K562 (cell line): ENCODE data around the gene TUBB4B. TPM values are rescaled to one million over a fixed set of nuclear protein-coding genes. Genes with fewer than 3 reads are reported as not detected.

Experiments
- CBX5 ChIP-seq: IDR thresholded peaks from 2 replicates; pipeline ENCODE4 v1.6.1; 2014; ENCODE audit warnings: low read depth, borderline replicate concordance
- DIDO1 ChIP-seq: fragments of 450-650 bp; IDR thresholded peaks from 2 replicates; pipeline ENCODE4 v1.6.1; 2016; ENCODE audit warnings: low read depth, missing biosample characterization, missing genetic modification characterization
- ESRRA ChIP-seq: fragments of 450-650 bp; IDR thresholded peaks from 2 replicates; pipeline ENCODE4 v1.6.1; 2014; ENCODE audit warnings: low read depth, mild to moderate bottlenecking, moderate library complexity, borderline replicate concordance
- FOS ChIP-seq: IDR thresholded peaks from 3 replicates; pipeline ENCODE4 v1.6.1; 2011; ENCODE audit not compliant: insufficient read length; ENCODE audit errors: extremely low read depth
- HDAC2 ChIP-seq: fragments of 450-650 bp; IDR thresholded peaks from 2 replicates; pipeline ENCODE4 v1.6.1; 2016; ENCODE audit warnings: mild to moderate bottlenecking
- HNRNPLL ChIP-seq: fragments of 200-400 bp; formaldehyde crosslinking; IDR thresholded peaks from 2 replicates; pipeline ENCODE4 v1.6.1; 2017; ENCODE audit warnings: low read length, low read depth, mild to moderate bottlenecking; ENCODE audit not compliant: poor library complexity, severe bottlenecking
- IRF2 ChIP-seq: sonication (generic); formaldehyde crosslinking; IDR thresholded peaks from 2 replicates; pipeline ENCODE4 v1.8.1; 2022; ENCODE audit warnings: mild to moderate bottlenecking, missing genetic modification reagents
- L3MBTL2 ChIP-seq: fragments of 450-650 bp; IDR thresholded peaks from 2 replicates; pipeline ENCODE4 v1.6.1; 2016; ENCODE audit warnings: mild to moderate bottlenecking, moderate library complexity
- MECOM ChIP-seq: fragments of 250-450 bp; sonication (Bioruptor Pico); IDR thresholded peaks from 2 replicates; pipeline ENCODE4 v1.8.0; 2022; ENCODE audit warnings: inconsistent platforms
- POLR3A ChIP-seq: IDR thresholded peaks from 2 replicates; pipeline ENCODE4 v1.6.1; 2011; ENCODE audit warnings: borderline replicate concordance, mild to moderate bottlenecking, moderate library complexity; ENCODE audit not compliant: insufficient read length, insufficient read depth; ENCODE audit errors: extremely low read depth
- POLR3G ChIP-seq: IDR thresholded peaks from 2 replicates; pipeline ENCODE4 v1.6.1; 2011; ENCODE audit not compliant: insufficient read length, insufficient replicate concordance; ENCODE audit errors: extremely low read depth
- RB1 ChIP-seq: fragments of 450-650 bp; IDR thresholded peaks from 2 replicates; pipeline ENCODE4 v1.6.1; 2017; ENCODE audit warnings: low read depth, mild to moderate bottlenecking
- SMARCA5 ChIP-seq: fragments of 450-650 bp; IDR thresholded peaks from 2 replicates; pipeline ENCODE4 v1.6.1; 2016
- SNIP1 ChIP-seq: fragments of 450-650 bp; IDR thresholded peaks from 2 replicates; pipeline ENCODE4 v1.7.1; 2017; ENCODE audit warnings: low read depth, mild to moderate bottlenecking
- SRSF3 ChIP-seq: fragments of 200-400 bp; formaldehyde crosslinking; IDR thresholded peaks from 2 replicates; pipeline ENCODE4 v1.6.1; 2016; ENCODE audit warnings: mild to moderate bottlenecking, low read length, moderate library complexity; ENCODE audit not compliant: insufficient read depth
- STAT5B ChIP-seq: fragments of 250-450 bp; sonication (Bioruptor Pico); IDR thresholded peaks from 2 replicates; pipeline ENCODE4 v1.8.0; 2021; ENCODE audit warnings: mild to moderate bottlenecking, inconsistent platforms
- TEAD2 ChIP-seq: fragments of 450-650 bp; IDR thresholded peaks from 2 replicates; pipeline ENCODE4 v1.6.1; 2016; ENCODE audit warnings: missing genetic modification characterization, control low read depth, missing compliant biosample characterization
- THRB ChIP-seq: fragments of 450-650 bp; formaldehyde crosslinking; conservative IDR thresholded peaks from 2 replicates; pipeline ENCODE4 v1.4.0; 2022; ENCODE audit warnings: mild to moderate bottlenecking, missing genetic modification characterization
- ZNF121 ChIP-seq: sonication (generic); formaldehyde crosslinking; conservative IDR thresholded peaks from 2 replicates; pipeline ENCODE4 v1.8.0; 2022; ENCODE audit warnings: missing genetic modification reagents
- ZNF274 ChIP-seq: IDR thresholded peaks from 2 replicates; pipeline ENCODE4 v1.6.1; 2011; ENCODE audit warnings: low read depth, mild to moderate bottlenecking, low read length, moderate library complexity, borderline replicate concordance
- ZNF354B ChIP-seq: fragments of 250-450 bp; sonication (Bioruptor Pico); IDR thresholded peaks from 2 replicates; pipeline ENCODE4 v1.4.0; 2020
- ZNF764 ChIP-seq: fragments of 250-450 bp; sonication (Bioruptor Pico); IDR thresholded peaks from 2 replicates; pipeline ENCODE4 v1.4.0; 2020; ENCODE audit warnings: low read depth, mild to moderate bottlenecking, moderate library complexity
- ZNF780A ChIP-seq: fragments of 250-450 bp; sonication (Bioruptor Pico); IDR thresholded peaks from 2 replicates; pipeline ENCODE4 v1.5.0; 2021; ENCODE audit warnings: mild to moderate bottlenecking
- polyA plus RNA-seq, 8 experiments: library from polyadenylated mRNA; depleted of rRNA in 4 of 8; stranded (reverse) in 5 of 8; unstranded in 3 of 8; fragments of >200 nt; fragmentation: Nextera tagmentation in 2 of 8; fragmentation: Illumina TruSeq in 1 of 8; extraction: Ambion mirVana in 2 of 8; extraction: Trizol in 1 of 8; gene quantifications; 2 replicates each; pipeline versions ENCODE4 v1.2.1 to v1.2.3, GENCODE V29; 2011 to 2014; ENCODE audit warnings: inconsistent platforms in 1 of 8, missing spikeins in 1 of 8
- total RNA-seq, 7 experiments: library from RNA; depleted of rRNA in 6 of 7; stranded (reverse); fragments of >200 nt in 6 of 7; fragmentation: Illumina TruSeq in 2 of 7; extraction: Trizol in 2 of 7; gene quantifications; 2 replicates each; pipeline versions ENCODE4 v1.2.1 to v1.2.3, GENCODE V29; 2011 to 2021; ENCODE audit warnings: low replicate concordance in 1 of 7
- TF ChIP-seq, protein P1 (sequence below): fragments of 450-650 bp; IDR thresholded peaks from 2 replicates; pipeline ENCODE4 v1.7.0; 2016; ENCODE audit warnings: borderline replicate concordance
- TF ChIP-seq, protein P2 (sequence below): sonication (generic); formaldehyde crosslinking; IDR thresholded peaks from 2 replicates; pipeline ENCODE4 v1.8.0; 2022; ENCODE audit warnings: mild to moderate bottlenecking, missing genetic modification reagents, borderline replicate concordance

The TUBB4B gene
- total and polyA plus RNA-seq, 9 of the 15 experiments (the other 6 are each of a cell fraction or from before 2014, with no cell fraction given) = 24.1 to 443 (median 268) TPM

DNA sequence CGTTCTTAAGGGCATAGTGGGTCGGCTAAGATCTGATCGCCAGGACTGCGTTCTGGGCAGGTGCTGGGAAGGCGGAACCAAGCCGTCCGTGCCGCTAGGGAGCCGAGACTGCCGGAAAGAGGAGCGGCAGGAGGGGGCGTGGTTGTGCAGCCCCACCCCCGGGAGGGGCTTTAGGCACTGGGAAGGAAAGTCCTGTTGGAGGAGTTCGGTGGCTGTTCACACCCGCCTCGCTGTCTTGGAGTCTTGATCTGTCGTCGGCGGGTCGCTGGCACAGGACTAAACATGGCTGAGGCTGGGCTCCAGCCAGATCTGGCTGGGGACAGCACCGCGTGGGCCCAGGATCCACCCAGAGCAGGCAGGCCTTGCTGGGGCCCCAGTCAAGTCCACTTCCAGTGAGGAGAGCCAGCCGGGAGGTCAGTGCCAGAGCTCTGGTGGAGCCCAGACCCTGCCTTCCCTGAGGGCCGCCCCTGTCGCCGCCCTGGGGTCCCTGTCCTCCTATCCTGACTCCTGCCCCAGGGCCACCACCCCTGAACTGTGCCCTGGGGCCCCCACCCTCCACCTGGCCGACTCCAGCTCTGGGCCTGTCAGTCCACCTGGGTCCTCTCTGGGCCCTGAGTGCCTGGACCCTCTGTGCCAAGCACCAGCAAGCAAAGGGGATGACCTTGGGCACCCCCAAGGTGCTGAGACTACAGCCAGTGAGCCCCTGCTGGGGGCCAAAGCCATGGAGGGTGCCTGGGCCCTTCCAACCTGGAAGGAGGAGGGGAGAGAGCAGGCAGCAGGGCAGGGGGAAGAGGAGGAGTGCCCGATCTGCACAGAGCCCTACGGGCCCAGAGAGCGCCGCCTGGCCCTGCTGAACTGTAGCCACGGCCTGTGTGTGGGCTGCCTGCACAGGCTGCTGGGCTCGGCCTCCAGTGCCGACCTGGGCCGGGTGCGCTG lies 23.5 kb upstream of the TUBB4B start (continued):
- 0 out of 2 replicates have a peak, but pooled peaks have one; percentile 21 for TF ChIP-seq RB1
- TF ChIP-seq ZNF274 = no peak
- TF ChIP-seq STAT5B (CRISPR knock-in tag) = no peak
- TF ChIP-seq L3MBTL2 = peak; percentile 70; the same call in 1 of the 2 replicates
- peak; percentile 31 for TF ChIP-seq HNRNPLL
- TF ChIP-seq ZNF354B (CRISPR knock-in tag) = no peak
- no peak for TF ChIP-seq CBX5
- TF ChIP-seq HDAC2 = no peak
- no peak for TF ChIP-seq MECOM
- TF ChIP-seq ZNF780A (CRISPR knock-in tag) = no peak
- TF ChIP-seq POLR3G = no peak
- no peak for TF ChIP-seq SNIP1
- no peak for TF ChIP-seq SRSF3
- TF ChIP-seq, protein P1, sequence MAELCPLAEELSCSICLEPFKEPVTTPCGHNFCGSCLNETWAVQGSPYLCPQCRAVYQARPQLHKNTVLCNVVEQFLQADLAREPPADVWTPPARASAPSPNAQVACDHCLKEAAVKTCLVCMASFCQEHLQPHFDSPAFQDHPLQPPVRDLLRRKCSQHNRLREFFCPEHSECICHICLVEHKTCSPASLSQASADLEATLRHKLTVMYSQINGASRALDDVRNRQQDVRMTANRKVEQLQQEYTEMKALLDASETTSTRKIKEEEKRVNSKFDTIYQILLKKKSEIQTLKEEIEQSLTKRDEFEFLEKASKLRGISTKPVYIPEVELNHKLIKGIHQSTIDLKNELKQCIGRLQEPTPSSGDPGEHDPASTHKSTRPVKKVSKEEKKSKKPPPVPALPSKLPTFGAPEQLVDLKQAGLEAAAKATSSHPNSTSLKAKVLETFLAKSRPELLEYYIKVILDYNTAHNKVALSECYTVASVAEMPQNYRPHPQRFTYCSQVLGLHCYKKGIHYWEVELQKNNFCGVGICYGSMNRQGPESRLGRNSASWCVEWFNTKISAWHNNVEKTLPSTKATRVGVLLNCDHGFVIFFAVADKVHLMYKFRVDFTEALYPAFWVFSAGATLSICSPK = no peak
- no peak for TF ChIP-seq ZNF121
- TF ChIP-seq THRB = no peak
- TF ChIP-seq DIDO1 (tag) = no peak
- TF ChIP-seq TEAD2 (tag) = no peak
- no peak for TF ChIP-seq POLR3A
- TF ChIP-seq, protein P2, sequence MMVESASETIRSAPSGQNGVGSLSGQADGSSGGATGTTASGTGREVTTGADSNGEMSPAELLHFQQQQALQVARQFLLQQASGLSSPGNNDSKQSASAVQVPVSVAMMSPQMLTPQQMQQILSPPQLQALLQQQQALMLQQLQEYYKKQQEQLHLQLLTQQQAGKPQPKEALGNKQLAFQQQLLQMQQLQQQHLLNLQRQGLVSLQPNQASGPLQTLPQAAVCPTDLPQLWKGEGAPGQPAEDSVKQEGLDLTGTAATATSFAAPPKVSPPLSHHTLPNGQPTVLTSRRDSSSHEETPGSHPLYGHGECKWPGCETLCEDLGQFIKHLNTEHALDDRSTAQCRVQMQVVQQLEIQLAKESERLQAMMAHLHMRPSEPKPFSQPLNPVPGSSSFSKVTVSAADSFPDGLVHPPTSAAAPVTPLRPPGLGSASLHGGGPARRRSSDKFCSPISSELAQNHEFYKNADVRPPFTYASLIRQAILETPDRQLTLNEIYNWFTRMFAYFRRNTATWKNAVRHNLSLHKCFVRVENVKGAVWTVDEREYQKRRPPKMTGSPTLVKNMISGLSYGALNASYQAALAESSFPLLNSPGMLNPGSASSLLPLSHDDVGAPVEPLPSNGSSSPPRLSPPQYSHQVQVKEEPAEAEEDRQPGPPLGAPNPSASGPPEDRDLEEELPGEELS (CRISPR knock-in tag) = no peak
- TF ChIP-seq ZNF764 (CRISPR knock-in tag) = no peak
- TF ChIP-seq SMARCA5 = no peak
- TF ChIP-seq ESRRA = 0 out of 2 replicates have a peak, but pooled peaks have one; percentile 18
- no peak for TF ChIP-seq IRF2 (CRISPR knock-in tag)
- TF ChIP-seq FOS = no peak
